HepG2 (cell line): ENCODE data around the gene PACS1. TPM values are rescaled to one million over a fixed set of nuclear protein-coding genes. Genes with fewer than 3 reads are reported as not detected.

Source experiments
- ATF6 ChIP-seq: sonication (generic); formaldehyde crosslinking; conservative IDR thresholded peaks from 2 replicates; pipeline ENCODE4 v1.4.0; 2020; ENCODE audit warnings: missing genetic modification reagents
- CHD4 ChIP-seq: fragments of 200-600 bp; sonication (generic); IDR thresholded peaks from 2 replicates; pipeline ENCODE4 v1.7.0; 2017; ENCODE audit warnings: mild to moderate bottlenecking, low read length, borderline replicate concordance
- E2F1 ChIP-seq: sonication (generic); formaldehyde crosslinking; IDR thresholded peaks from 2 replicates; pipeline ENCODE4 v1.5.0; 2020; ENCODE audit warnings: missing genetic modification reagents
- GMEB2 ChIP-seq: IDR thresholded peaks from 2 replicates; pipeline ENCODE4 v1.6.1; 2016; ENCODE audit warnings: missing biosample characterization, missing genetic modification reagents, low read depth
- KDM1A ChIP-seq: IDR thresholded peaks from 2 replicates; pipeline ENCODE4 v1.6.1; 2016; ENCODE audit warnings: missing compliant biosample characterization
- MXI1 ChIP-seq: IDR thresholded peaks from 3 replicates; pipeline ENCODE4 v1.6.1; 2012; ENCODE audit warnings: low read depth, low read length, inconsistent platforms, borderline replicate concordance
- PRDM15 ChIP-seq: sonication (generic); formaldehyde crosslinking; IDR thresholded peaks from 2 replicates; pipeline ENCODE4 v1.4.0; 2020; ENCODE audit warnings: missing genetic modification reagents
- RBAK ChIP-seq: sonication (generic); formaldehyde crosslinking; IDR thresholded peaks from 2 replicates; pipeline ENCODE4 v1.5.1; 2020; ENCODE audit warnings: mild to moderate bottlenecking, missing genetic modification reagents
- ZBTB34 ChIP-seq: sonication (generic); formaldehyde crosslinking; IDR thresholded peaks from 2 replicates; pipeline ENCODE4 v1.8.0; 2022; ENCODE audit warnings: mild to moderate bottlenecking, missing genetic modification reagents
- ZGPAT ChIP-seq: IDR thresholded peaks from 2 replicates; pipeline ENCODE4 v1.6.1; 2016; ENCODE audit warnings: mild to moderate bottlenecking
- ZKSCAN1 ChIP-seq: fragments of 150-350 bp; IDR thresholded peaks from 2 replicates; pipeline ENCODE4 v1.6.1; 2014; ENCODE audit warnings: low read length
- ZMYM4 ChIP-seq: sonication (generic); formaldehyde crosslinking; IDR thresholded peaks from 2 replicates; pipeline ENCODE4 v1.8.1; 2023; ENCODE audit warnings: mild to moderate bottlenecking, missing genetic modification reagents
- ZNF256 ChIP-seq: sonication (generic); formaldehyde crosslinking; conservative IDR thresholded peaks from 2 replicates; pipeline ENCODE4 v1.4.0; 2020; ENCODE audit warnings: missing genetic modification reagents
- polyA plus RNA-seq, 8 experiments: library from polyadenylated mRNA; depleted of rRNA in 3 of 8; stranded (reverse) in 7 of 8; unstranded in 1 of 8; fragments of >200 nt; fragmentation: Illumina TruSeq in 4 of 8; extraction: Trizol in 4 of 8; gene quantifications; 2 replicates each; pipeline versions ENCODE4 v1.2.1 to v1.2.3, GENCODE V29; 2011 to 2016; ENCODE audit warnings: low read depth in 4 of 8, missing spikeins in 1 of 8, mixed read lengths in 1 of 8; ENCODE audit not compliant: insufficient read depth in 1 of 8
- total RNA-seq, 5 experiments: library from RNA; depleted of rRNA; stranded (reverse); fragments of >200 nt; fragmentation: Illumina TruSeq; extraction: Trizol; gene quantifications; 2 replicates each; pipeline ENCODE4 v1.2.3, GENCODE V29; 2016; ENCODE audit warnings: low read depth in 1 of 5

The PACS1 gene
- total and polyA plus RNA-seq, 2 of the 13 experiments (the other 11 are each of a cell fraction or from before 2014, with no cell fraction given), result 7.6 to 8.6 TPM

GRCh38 chr11:66289548-66290329, 219.7 kb downstream of the PACS1 start (continued):
- TF ChIP-seq PRDM15 (CRISPR knock-in tag) (peak; percentile 51; the same call in 1 of the 2 replicates), ATF6 (CRISPR knock-in tag) (no peak; the same call in 1 of the 2 replicates), ZBTB34 (no peak), ZMYM4 (CRISPR knock-in tag) (no peak), KDM1A (CRISPR knock-in tag) (no peak), CHD4 (no peak), GMEB2 (CRISPR knock-in tag) (no peak), RBAK (CRISPR knock-in tag) (0 out of 2 replicates have a peak, but pooled peaks have one; percentile 33), E2F1 (CRISPR knock-in tag) (no peak), ZNF256 (CRISPR knock-in tag) (peak; percentile 25; the same call in 1 of the 2 replicates), ZGPAT (CRISPR knock-in tag) (0 out of 2 replicates have a peak, but pooled peaks have one; percentile 24), ZKSCAN1 (no peak), MXI1 (peak; percentile 92; the same call in 2 of the 3 replicates)
